ENCODE results near the gene DTX3. TPM values are rescaled to one million over a fixed set of nuclear protein-coding genes. Genes with fewer than 3 reads are reported as not detected.

The DTX3 gene
- total RNA-seq, 2 donors from 2014 or later: 4.6 to 12.2 TPM

DNA sequence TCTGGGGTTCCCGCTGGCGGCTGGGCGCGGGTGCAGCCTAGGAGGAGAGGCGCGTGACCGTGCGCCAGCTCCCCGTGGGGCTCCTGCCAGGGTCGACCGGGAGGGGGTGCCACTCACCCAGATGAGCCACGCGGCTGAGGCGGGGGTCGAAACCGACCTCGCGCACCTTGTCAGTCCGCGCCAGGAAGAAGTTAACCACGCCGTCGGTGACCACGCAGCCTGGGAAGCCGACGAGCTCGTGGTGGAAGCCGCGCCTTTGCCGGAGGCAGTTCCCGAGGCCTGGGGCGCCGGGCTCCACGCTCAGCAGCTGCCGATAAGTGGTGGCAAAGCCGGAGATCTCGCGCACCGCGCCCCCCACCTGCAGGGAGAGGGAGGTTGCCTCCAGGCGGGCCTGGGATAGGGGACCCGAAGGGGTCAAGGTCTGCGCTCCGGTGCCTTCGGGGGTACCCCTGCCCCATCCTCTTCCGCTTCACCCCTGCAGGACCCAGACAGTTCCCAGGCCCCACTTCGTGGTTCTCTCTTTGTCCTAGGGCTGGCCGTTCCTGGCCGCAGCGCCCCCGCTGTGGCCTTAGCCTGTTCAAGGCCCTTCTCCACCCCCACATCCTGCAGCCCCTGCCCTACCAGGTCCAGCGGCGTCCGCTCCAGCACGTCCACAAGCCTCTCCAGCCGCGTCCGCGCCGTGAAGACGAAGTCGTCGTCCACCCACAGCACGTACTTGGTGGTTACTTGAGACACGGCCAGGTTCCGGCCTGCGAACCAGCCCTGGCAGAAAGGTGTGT is 23.1 kb downstream of the DTX3 start:
- intact Hi-C loops (cut with DNase I): no loop called here
- H3K27me3 ChIP-seq: peaks cover 0 to 27% of the 10 kb centered on the region in 2 donors

DNA sequence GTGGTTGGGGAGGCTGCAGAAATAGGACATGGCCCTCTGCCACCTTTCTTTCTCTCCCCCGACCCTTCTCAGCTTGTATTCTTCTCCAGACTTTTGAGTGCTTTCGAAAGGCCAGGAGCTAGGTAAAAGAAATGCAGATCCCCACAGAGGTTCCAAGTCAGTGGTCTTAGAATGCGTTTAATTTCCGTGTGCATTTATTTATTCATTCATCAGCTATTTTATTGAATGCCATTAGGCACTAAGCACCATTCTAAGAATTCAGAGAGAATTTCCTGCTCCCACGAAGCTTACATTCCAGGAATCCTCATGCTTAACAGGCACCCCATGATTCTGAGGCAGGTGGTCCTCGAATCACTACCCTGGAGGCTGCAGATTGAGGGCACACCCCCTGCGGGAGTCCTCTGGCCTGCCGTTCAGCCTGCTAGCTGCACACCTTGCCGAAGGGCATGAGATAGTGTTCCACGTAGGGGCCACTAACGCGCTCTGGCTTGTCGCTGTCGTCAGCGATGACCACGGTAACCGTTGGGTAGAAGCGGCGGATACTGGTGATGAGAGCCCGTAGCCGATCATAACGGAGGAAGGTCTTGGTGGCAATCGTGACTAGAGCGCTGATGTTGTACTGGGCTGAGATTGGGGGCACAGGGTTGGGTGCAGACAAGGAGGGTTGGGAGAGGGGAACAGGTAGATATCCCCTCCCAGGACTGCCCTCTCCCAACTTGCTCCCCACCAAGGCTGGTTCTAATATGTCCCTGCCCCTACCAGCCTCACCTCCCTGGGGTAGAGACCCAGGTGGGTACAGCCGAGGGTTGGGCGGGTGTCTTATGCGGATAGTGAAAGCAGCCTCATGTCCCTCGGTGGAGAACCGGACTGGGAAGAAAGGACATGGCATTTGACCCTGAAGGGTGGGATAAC is 23.9 kb downstream of the DTX3 start:
- intact Hi-C loops (cut with DNase I): no loop called here
- 56 to 74% methylated on average over 29 of the region's 29 CpGs for WGBS, 2 donors
- ATAC-seq (no peak), DNase-seq (no peak)
- TF ChIP-seq, protein P1, sequence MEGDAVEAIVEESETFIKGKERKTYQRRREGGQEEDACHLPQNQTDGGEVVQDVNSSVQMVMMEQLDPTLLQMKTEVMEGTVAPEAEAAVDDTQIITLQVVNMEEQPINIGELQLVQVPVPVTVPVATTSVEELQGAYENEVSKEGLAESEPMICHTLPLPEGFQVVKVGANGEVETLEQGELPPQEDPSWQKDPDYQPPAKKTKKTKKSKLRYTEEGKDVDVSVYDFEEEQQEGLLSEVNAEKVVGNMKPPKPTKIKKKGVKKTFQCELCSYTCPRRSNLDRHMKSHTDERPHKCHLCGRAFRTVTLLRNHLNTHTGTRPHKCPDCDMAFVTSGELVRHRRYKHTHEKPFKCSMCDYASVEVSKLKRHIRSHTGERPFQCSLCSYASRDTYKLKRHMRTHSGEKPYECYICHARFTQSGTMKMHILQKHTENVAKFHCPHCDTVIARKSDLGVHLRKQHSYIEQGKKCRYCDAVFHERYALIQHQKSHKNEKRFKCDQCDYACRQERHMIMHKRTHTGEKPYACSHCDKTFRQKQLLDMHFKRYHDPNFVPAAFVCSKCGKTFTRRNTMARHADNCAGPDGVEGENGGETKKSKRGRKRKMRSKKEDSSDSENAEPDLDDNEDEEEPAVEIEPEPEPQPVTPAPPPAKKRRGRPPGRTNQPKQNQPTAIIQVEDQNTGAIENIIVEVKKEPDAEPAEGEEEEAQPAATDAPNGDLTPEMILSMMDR (IDR thresholded peaks at IDR 0.05): no peak
- TF ChIP-seq POLR2A (IDR thresholded peaks at IDR 0.05): no peak
- H3K4me1 ChIP-seq: peaks cover 26% of the 10 kb centered on the region
- H3K9me3 ChIP-seq: no peaks in the 10 kb centered on the region
- no peak overlapping the region for H3K27ac ChIP-seq
- H3K4me3 ChIP-seq: no peak overlapping the region
- peaks cover 0 to 31% of the 10 kb centered on the region in 2 donors for H3K27me3 ChIP-seq
- no peaks in the 10 kb centered on the region for H3K36me3 ChIP-seq (replicated peaks in 1 of 2; ENCODE audit: insufficient read depth in 1 of 2, low read depth in 2 of 2)

More for the DNA sequence above, 23.1 kb downstream of the DTX3 start:
- ATAC-seq (peak; percentile 25), DNase-seq (peak in 1 of 4 donors; percentile 23)
- H3K27ac ChIP-seq: no peak overlapping the region
- WGBS, 2 donors: 9 to 28% methylated on average over 23 to 65 of the region's 67 CpGs
- peaks cover 18% of the 10 kb centered on the region for H3K4me1 ChIP-seq
- no peaks in the 10 kb centered on the region for H3K9me3 ChIP-seq
- H3K36me3 ChIP-seq (replicated peaks in 1 of 2; ENCODE audit: insufficient read depth in 1 of 2, low read depth in 2 of 2): no peaks in the 10 kb centered on the region
- TF ChIP-seq, protein P1 (IDR thresholded peaks at IDR 0.05): peak in 1 of 7 experiments; percentile 20
- no peak for TF ChIP-seq POLR2A (IDR thresholded peaks at IDR 0.05)
- H3K4me3 ChIP-seq: no peak overlapping the region

DNA sequence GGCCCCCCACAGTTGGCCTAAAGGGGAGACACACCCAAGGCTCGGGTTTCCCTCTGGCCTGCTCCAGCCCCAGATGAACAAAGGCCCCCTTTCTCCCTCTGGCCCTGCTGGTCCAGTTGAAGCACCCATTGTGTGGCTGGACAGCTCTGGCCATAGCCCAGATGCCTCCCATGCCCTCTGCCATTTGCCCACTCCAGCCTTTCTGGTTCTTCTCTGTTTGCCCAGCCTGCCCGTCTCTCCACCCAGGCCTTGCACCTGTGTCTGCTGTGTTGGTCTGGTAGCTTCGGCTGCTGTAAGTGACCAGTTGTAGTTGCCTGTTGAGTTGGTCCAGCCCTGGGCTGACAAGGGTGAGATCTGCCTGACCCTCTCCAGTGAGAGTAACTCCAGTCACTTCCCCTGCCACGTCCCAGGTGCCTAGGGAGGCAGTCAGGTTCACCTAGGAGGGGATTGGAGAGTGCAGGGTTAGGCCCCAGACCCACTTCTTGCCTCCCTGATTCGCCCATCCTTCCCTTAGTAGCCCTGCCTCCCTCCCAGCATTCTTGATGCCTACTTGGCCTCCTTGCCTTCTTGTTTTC is 25.4 kb downstream of the DTX3 start:
- TF ChIP-seq, protein P1 (IDR thresholded peaks at IDR 0.05): no peak
- no peak for TF ChIP-seq POLR2A (IDR thresholded peaks at IDR 0.05)

DNA sequence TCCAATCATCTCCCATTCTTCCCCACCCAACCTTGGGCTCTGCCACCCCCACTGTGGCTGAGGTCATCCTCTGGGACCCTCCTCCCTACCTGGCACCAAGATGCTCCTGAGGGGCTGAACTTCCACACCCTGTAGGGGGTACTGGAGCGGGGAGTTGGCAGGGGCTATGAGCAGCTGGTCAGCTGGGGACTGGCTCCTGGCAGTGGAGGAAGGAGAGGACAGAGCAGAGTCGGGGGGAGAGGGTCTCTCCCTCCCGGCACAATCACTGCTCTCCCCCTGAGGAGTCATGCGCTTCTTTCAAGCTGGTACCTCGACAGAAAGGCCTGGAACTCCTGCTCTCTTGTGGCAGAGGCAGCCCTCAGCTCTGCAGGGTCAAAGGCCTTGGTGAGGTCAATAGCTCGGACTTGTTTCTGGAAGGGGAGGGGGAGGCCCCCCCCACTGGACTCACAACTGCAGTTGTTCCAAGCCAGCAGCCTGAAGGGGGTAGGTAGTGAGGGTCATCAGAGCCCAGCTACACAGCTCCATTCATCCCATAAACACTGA is 26.3 kb downstream of the DTX3 start:
- Histone ChIP-seq H3K4me1 (peaks cover 26% of the 10 kb centered on the region), H3K27ac (no peak overlapping the region), H3K4me3 (no peak overlapping the region), H3K9me3 (no peaks in the 10 kb centered on the region), H3K36me3 (replicated peaks in 1 of 2; ENCODE audit: insufficient read depth in 1 of 2, low read depth in 2 of 2) (no peaks in the 10 kb centered on the region), H3K27me3 (peaks cover 0 to 31% of the 10 kb centered on the region in 2 donors)
- ATAC-seq: no peak
- intact Hi-C loops (cut with DNase I): no loop called here
- 59 to 60% methylated on average over 2 to 6 of the region's 6 CpGs for WGBS, 2 donors
- DNase-seq: no peak
- no peak for TF ChIP-seq POLR2A (IDR thresholded peaks at IDR 0.05)

More for the DNA sequence above, 25.4 kb downstream of the DTX3 start:
- H3K36me3 ChIP-seq (replicated peaks in 1 of 2; ENCODE audit: insufficient read depth in 1 of 2, low read depth in 2 of 2): no peaks in the 10 kb centered on the region
- no peaks in the 10 kb centered on the region for H3K9me3 ChIP-seq
- peaks cover 26% of the 10 kb centered on the region for H3K4me1 ChIP-seq
- intact Hi-C loops (cut with DNase I): no loop called here
- H3K27me3 ChIP-seq: peaks cover 0 to 31% of the 10 kb centered on the region in 2 donors
- H3K4me3 ChIP-seq: no peak overlapping the region
- DNase-seq: no peak
- WGBS, 2 donors: 76 to 96% methylated on average over 4 to 5 of the region's 5 CpGs
- no peak overlapping the region for H3K27ac ChIP-seq
- no peak for ATAC-seq

All from body of pancreas (tissue), 4 donors.